ENCODE results near the gene PCDHB5.

GRCh38 chr5:141180313-141180712 lies 45.3 kb downstream of the PCDHB5 start:
- TF ChIP-seq EZH2 (IDR thresholded peaks at IDR 0.05; ENCODE audit: borderline replicate concordance, control insufficient read depth, low read depth, low read length) (no peak), CTCF (IDR thresholded peaks at IDR 0.05 in 2 of 3, conservative IDR thresholded peaks at IDR 0.05 in 1 of 3; ENCODE audit: control insufficient read depth in 2 of 3, extremely low read depth in 1 of 3, insufficient read depth in 1 of 3, low read depth in 3 of 3, low read length in 3 of 3) (no peak), GABPA (IDR thresholded peaks at IDR 0.05; ENCODE audit: low read depth) (no peak)
